Progenitor cell of endocrine pancreas (in vitro differentiated cells): Measurements from ENCODE around the gene COQ7. TPM values are rescaled to one million over a fixed set of nuclear protein-coding genes. Genes with fewer than 3 reads are reported as not detected.

Experiments used
- DNase-seq: peaks from one replicate; pipeline ENCODE4 v3.0.0; 2021; ENCODE audit warnings: low spot score; ENCODE audit not compliant: unreplicated experiment
- H3K27ac Mint-ChIP-seq: 2 replicates; pipeline ENCODE4 v1.8.0; 2021; ENCODE audit warnings: mild to moderate bottlenecking, moderate library complexity, mixed read lengths
- H3K27me3 Mint-ChIP-seq: 2 replicates; pipeline ENCODE4 v1.8.0; 2021; ENCODE audit warnings: mixed read lengths
- H3K36me3 Mint-ChIP-seq: 2 replicates; pipeline ENCODE4 v1.8.0; 2022; ENCODE audit warnings: mixed read lengths; ENCODE audit not compliant: insufficient read depth
- H3K4me1 Mint-ChIP-seq: 2 replicates; pipeline ENCODE4 v1.8.0; 2021; ENCODE audit warnings: low read depth, mixed read lengths
- H3K4me3 Mint-ChIP-seq: 2 replicates; pipeline ENCODE4 v1.8.0; 2021; ENCODE audit warnings: low read depth, mild to moderate bottlenecking, moderate library complexity, mixed read lengths
- H3K9me3 Mint-ChIP-seq: 2 replicates; pipeline ENCODE4 v1.8.0; 2021; ENCODE audit warnings: low read depth, mixed read lengths
- CTCF ChIP-seq: fragments of 200-600 bp; sonication (generic); IDR thresholded peaks from one replicate; pipeline ENCODE4 v1.5.0; 2021; ENCODE audit warnings: antibody characterized with exemption, mild to moderate bottlenecking; ENCODE audit not compliant: unreplicated experiment
- total RNA-seq: library from RNA; stranded (reverse); gene quantifications from 2 replicates; pipeline ENCODE4 v1.2.1, GENCODE V29; 2021

Gene COQ7
- total RNA-seq, 1 donor from 2014 or later: 26.3 TPM

DNA sequence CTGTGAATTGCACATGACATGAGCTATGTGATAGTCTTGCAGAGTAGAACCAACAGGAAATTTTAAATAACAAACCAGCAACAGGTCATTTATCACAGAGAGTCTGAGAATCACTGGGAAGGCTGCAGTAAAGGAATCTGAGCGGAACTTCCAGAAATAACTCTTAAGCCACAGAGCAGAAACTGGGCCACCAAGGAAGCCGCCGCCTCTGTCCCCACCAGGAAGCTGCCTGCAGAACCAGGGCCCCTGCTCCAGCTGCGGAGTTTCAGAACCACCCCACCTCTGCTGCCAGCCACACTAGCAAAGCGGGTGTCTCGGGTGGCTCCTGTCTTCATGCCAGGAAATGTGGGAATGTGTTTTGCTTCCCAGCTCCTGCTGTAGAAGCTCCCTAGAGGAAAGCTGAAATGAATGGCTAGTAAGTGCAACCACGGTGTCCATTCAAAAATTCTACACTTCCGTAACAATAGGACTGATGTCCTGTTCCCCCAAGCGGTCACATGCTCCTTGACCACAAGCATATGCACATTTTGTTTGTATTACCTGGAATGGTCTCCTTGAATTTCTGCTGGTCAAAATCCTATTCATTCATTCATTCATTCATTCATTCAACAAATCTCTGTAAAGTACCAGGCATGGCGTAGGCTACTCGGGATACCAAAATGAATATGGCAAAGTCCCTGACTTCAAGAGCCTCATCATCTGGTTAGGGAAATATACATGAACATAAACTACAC is 38.6 kb downstream of the COQ7 start:
- DNase-seq: no peak
- H3K27ac Mint-ChIP-seq: no peak overlapping the region

GRCh38 chr16:19106625-19107020 is 39.2 kb downstream of the COQ7 start:
- H3K4me1 Mint-ChIP-seq: peaks cover 5% of the 10 kb centered on the region
- TF ChIP-seq CTCF: no peak
- no peak for DNase-seq
- no peak overlapping the region for H3K27ac Mint-ChIP-seq
- H3K36me3 Mint-ChIP-seq: no peaks in the 10 kb centered on the region
- H3K4me3 Mint-ChIP-seq: no peak overlapping the region
- H3K27me3 Mint-ChIP-seq: peaks cover 60% of the 10 kb centered on the region
- H3K9me3 Mint-ChIP-seq: no peaks in the 10 kb centered on the region

More for the DNA sequence above, 38.6 kb downstream of the COQ7 start:
- Mint-ChIP-seq H3K9me3 (no peaks in the 10 kb centered on the region), H3K27me3 (peaks cover 62% of the 10 kb centered on the region), H3K4me1 (peaks cover 3% of the 10 kb centered on the region), H3K4me3 (no peak overlapping the region), H3K36me3 (no peaks in the 10 kb centered on the region)
- TF ChIP-seq CTCF: no peak

GRCh38 chr16:19108409-19109287 is 41.2 kb downstream of the COQ7 start:
- Mint-ChIP-seq H3K27ac (no peak overlapping the region), H3K27me3 (peaks cover 61% of the 10 kb centered on the region), H3K9me3 (no peaks in the 10 kb centered on the region), H3K4me3 (no peak overlapping the region), H3K4me1 (peaks cover 9% of the 10 kb centered on the region), H3K36me3 (no peaks in the 10 kb centered on the region)
- no peak for DNase-seq
- no peak for TF ChIP-seq CTCF

- TF ChIP-seq CTCF: no peak
- Mint-ChIP-seq H3K9me3 (no peaks in the 10 kb centered on the region), H3K36me3 (no peaks in the 10 kb centered on the region), H3K27ac (no peak overlapping the region), H3K27me3 (peaks cover 55% of the 10 kb centered on the region), H3K4me1 (peaks cover 9% of the 10 kb centered on the region), H3K4me3 (no peak overlapping the region)
- no peak for DNase-seq
Measured at GRCh38 chr16:19109288-19109664, 41.9 kb downstream of the COQ7 start.

- Mint-ChIP-seq H3K36me3 (no peaks in the 10 kb centered on the region), H3K27ac (no peak overlapping the region), H3K9me3 (no peaks in the 10 kb centered on the region), H3K4me1 (peaks cover 9% of the 10 kb centered on the region), H3K4me3 (no peak overlapping the region), H3K27me3 (peaks cover 43% of the 10 kb centered on the region)
- no peak for DNase-seq
- no peak for TF ChIP-seq CTCF
Measured at GRCh38 chr16:19110537-19111360, 43.3 kb downstream of the COQ7 start.
